HG02970 (cell line): Measurements from ENCODE around the gene MGMT.

Source experiments
- ATAC-seq: cut with Tn5 transposase; IDR thresholded peaks from one replicate; pipeline ENCODE4 v1.9.1; 2021; ENCODE audit warnings: mild to moderate bottlenecking, moderate library complexity, moderate number of reproducible peaks; ENCODE audit not compliant: unreplicated experiment, low FRiP score

The MGMT gene

DNA sequence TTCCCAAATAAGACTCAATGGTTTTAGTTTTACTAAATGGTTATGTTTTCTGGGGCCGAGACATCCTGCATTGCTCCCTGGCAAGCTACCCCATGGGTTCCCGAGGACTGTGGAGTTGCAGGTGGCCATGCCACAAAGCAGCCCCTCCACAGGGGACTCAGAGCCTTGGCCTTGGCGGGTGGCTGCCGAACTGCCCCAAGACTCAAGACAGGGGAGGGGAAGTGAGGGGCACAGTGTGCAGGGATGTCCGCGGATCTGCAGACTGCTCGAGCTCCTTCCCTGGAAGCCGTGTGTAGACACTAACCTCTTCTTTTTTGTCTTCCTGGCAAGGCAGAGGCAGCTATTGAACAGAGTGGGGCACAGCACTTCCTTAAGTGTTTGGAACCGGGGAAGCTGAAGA lies 342.4 kb downstream of the MGMT start:
- no peak for ATAC-seq

DNA sequence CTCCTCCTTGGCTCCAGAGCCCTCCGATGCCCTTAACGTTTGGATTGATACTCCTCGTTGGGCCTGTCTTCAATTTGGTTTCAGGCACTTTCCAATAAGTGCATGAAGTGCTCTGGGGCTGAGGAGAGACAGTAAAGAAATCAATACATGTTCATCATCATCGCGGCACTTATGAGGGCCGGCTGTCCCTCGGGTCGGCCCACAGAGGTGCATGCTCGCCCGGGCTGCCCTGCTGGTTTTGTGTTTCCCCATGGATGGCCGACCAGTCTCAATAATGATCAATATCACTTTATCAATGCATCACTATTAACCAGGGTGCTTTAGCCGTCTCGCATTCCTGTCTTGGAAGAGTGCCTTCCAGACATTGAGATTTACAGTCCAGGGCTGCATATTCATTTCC lies 342.8 kb downstream of the MGMT start:
- no peak for ATAC-seq

- no peak for ATAC-seq
Measured at GRCh38 chr10:129811208-129811607, 344.2 kb downstream of the MGMT start.

DNA sequence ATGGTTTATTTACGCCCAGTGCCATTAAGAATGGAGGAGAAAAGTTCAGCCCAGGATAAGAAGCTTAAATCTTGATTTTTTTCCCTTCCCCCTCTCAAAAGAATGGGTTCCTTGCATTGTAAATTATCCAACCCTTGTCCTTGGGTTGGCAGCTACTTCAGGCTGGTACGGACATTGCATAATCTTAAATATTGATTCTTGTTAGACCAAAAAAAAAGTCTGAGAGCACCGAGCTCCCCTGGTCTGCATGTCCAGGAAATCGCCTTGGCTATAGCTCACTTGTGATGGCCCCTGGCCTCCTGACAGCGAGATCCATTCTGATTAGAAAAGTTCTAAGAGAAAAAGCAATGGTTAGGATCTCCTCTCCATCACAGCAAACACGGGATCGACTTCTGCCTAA lies 345.4 kb downstream of the MGMT start:
- no peak for ATAC-seq

DNA sequence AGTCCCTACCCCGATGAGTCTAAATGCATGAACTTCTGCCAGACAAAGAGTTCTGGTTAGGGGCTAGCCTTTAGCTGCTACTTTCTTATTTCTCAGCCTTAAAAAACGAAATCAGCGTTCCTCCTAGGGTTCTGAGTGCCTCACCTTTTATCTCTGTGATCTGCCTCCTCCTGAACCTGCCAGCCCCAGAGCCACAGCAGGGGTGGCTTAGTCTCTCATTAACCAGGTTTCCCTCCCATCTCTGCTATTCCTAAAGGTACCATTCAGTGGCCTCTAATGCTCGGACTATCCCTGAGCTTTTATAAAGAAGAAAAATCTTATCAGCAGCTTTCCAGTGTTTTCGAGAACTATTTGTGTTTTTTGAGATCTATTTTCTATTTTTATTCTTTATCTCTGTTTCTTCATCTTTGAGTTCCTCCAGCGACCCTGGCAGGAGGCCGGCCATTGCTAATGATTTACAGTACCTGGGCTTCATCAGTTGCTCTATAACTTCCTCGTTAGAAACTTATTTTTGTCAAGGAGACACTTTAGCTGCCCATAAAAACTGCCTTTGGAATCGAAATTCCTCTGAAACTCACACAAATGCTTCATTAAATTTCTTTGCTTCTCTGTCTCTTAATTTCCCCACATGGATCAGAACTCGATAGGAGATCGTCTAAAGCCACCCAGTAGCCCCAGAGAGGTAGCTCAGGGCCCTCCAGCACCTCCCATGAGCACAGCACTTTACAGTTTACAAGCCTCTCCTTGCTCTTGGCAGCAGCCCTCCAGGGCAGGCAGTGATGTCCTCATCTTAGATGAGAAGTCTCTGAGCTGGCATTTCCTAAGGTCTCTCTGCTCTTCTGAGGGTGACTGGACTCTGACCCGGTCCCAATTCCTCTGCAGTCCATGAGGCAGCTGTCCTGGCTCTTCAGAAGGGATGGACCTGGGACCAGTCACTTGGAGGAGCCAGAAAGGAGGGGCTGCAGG lies 347.9 kb downstream of the MGMT start:
- ATAC-seq = no peak

DNA sequence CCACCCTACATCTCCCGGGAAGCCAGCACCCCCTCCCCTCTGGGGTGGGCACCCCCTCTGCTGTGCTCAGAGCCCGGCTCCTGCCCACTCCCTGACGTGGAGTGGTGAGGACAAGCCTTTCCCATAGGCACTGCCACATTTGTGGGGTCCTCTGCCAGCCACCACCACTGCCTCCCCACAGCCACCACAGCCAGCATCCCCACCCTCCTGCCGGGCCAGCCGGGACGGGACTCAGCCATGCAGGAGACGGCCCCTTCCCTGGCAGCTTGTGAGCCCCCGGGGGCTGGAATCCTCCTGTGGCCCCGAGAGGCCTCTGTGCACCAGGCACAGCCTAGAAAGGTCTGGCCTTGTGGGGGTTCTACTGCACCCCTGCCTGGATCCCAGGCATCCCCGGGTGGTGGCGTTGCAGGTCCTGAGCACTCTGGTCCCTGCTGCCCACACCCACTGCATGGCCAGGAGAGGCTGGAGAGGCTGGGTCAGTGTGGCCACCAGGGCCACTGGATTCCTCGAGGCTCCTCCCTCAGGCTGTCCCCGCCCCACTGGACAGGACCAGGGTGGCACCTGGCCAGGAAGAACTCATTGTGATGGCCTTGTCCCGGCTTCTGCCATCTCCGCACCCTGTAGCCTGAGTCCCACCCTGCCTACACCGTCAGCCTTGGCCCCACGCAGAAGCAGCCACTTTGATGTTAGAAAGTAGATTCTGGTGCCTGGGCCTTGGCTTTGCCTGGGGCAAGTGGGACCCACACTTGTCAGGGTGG lies 349.0 kb downstream of the MGMT start:
- no peak for ATAC-seq

DNA sequence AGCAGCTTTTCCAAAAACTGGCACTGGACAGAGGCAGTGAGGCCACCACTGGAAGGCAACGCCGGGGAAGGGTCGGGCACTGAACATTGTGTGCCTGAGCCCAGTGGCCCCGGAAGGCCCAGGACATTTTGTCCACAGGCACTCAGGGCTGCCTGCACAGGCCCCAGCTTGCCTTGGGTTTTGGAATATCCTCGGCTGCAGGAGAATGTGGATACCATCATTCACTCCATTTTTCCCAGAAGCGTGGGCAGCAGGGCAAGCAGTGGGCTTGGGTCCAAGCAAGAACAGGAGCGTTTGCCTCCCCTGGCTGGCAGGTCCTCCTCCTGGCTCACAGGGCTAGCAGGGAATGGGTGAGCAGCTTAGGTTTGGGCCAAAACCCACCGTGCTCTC lies 349.6 kb downstream of the MGMT start:
- no peak for ATAC-seq
